Skeletal muscle satellite cell (primary cell): ENCODE measurements around the gene RNPEP.
"Not testable (repeated sequence)": the region's sequence is repeated elsewhere in the genome, so short reads cannot be mapped to it uniquely, and the experiment has no call there.

Source experiments
- H3K27me3 ChIP-seq: 2 replicates; pipeline ENCODE4 v1.7.0; 2013; ENCODE audit warnings: low read length; ENCODE audit not compliant: control insufficient read depth, insufficient read depth
- H3K36me3 ChIP-seq: 2 replicates; pipeline ENCODE4 v1.7.0; 2013; ENCODE audit warnings: mild to moderate bottlenecking, control low read depth, low read length; ENCODE audit not compliant: insufficient read depth
- H3K4me1 ChIP-seq: 2 replicates; pipeline ENCODE4 v1.7.0; 2013; ENCODE audit warnings: low read length; ENCODE audit not compliant: control insufficient read depth, insufficient read depth
- H3K4me2 ChIP-seq: 2 replicates; pipeline ENCODE4 v1.7.0; 2013; ENCODE audit warnings: mild to moderate bottlenecking, low read length
- H3K4me3 ChIP-seq: 2 replicates; pipeline ENCODE4 v1.7.0; 2013; ENCODE audit warnings: low read length
- H3K9ac ChIP-seq: 2 replicates; pipeline ENCODE4 v1.7.0; 2013; ENCODE audit warnings: mild to moderate bottlenecking, low read depth, low read length, moderate library complexity
- H3K9me3 ChIP-seq: replicated peaks from 2 replicates; pipeline ENCODE4 v1.7.0; 2013; ENCODE audit warnings: mild to moderate bottlenecking, control low read depth, low read length

RNPEP gene

DNA sequence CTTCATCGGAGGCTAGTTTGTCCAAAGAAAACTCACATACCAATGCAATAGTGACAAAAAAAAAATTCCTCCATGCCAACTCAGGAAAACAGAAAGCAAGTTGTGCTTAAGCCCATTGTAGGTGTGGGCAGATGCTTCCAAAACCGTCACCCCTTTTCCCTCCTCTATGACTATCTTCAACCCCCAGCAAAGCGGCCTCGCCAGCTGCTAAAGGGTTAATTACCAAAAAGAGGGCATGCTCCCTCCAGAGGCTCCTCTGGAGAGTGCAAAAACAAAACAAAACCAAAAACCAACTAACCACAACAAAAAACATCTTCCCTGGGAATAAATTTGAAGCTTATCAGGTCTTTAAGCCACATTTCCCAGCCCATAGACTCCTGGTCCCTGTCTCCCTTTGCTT lies 37.3 kb upstream of the RNPEP start:
- H3K4me1 ChIP-seq = peaks cover 19% of the 10 kb centered on the region
- H3K4me3 ChIP-seq = peak overlapping the region; percentile 64
- no peaks in the 10 kb centered on the region for H3K36me3 ChIP-seq
- peak overlapping the region; percentile 50 for H3K4me2 ChIP-seq
- H3K9me3 ChIP-seq = no peaks in the 10 kb centered on the region
- peaks cover 3% of the 10 kb centered on the region for H3K27me3 ChIP-seq
- no peak overlapping the region for H3K9ac ChIP-seq

DNA sequence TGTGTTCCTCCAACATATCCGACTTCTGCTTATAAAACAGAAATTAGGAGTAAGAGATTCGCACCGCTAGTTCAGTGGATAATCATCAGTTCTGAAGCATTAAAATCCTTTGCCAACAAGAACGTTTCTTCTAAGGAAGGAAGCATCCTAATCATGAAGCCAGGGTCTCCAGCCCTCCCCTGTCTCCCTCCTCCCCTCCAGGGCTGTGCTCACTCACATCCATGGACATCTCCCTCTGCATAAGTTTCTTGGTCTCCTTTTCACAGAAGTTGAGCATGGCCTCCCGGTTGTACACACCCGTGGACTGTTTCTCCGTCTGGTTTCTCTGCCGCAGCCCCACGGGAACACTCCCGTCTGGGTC lies 36.6 kb upstream of the RNPEP start:
- no peaks in the 10 kb centered on the region for H3K36me3 ChIP-seq
- peaks cover 19% of the 10 kb centered on the region for H3K4me1 ChIP-seq
- H3K4me3 ChIP-seq = peak overlapping the region; percentile 64
- H3K9ac ChIP-seq = peak overlapping the region; percentile 36
- no peaks in the 10 kb centered on the region for H3K9me3 ChIP-seq
- peak overlapping the region; percentile 86 for H3K4me2 ChIP-seq
- peaks cover 3% of the 10 kb centered on the region for H3K27me3 ChIP-seq

DNA sequence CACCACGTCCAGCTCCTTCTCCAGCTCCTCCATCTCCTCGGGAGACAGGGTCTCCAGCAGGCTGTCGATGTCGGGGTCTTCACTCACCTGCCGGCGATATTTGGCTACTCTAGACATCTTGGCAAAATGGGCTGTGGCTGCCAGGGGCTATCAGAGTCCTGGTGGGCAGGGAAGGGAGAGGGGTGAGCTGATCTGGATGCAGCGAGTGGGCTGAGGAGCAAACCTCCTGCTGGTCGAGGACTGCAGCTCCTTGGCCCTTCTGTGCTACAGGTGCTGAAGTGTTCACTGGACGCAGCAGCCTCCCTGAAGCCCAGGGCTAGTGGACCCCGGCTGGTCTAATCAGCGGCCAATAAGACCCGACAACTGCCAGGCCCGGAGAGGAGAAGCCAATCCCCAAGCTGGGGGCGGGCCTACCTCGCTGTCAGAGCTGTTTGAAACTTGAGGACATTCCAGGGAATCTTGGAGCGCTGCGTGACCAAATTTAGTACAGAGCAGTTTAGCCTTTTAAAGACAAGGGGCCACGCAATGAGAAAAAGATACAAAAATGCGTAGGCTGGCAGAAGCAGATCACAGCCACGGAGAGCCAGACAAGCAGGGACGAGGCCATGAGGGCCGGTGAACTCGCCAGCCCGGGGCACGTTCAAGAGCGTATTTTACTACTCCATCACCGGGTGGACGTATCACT lies 36.1 kb upstream of the RNPEP start, which contains the start of gene LMOD1:
Gene LMOD1 (minus strand): TSS at position 325 of the 685 bp plus-strand sequence. CDS start 208 bp downstream, at position 117.
- peaks cover 19% of the 10 kb centered on the region for H3K4me1 ChIP-seq
- peak within 1 kb of the TSS; percentile 64 for H3K4me3 ChIP-seq
- H3K9me3 ChIP-seq = no peaks in the 10 kb centered on the region
- no peaks in the 10 kb centered on the region for H3K36me3 ChIP-seq
- peak within 1 kb of the TSS; percentile 86 for H3K4me2 ChIP-seq
- H3K9ac ChIP-seq = peak within 1 kb of the TSS; percentile 60
- H3K27me3 ChIP-seq = peaks cover 3% of the 10 kb centered on the region

DNA sequence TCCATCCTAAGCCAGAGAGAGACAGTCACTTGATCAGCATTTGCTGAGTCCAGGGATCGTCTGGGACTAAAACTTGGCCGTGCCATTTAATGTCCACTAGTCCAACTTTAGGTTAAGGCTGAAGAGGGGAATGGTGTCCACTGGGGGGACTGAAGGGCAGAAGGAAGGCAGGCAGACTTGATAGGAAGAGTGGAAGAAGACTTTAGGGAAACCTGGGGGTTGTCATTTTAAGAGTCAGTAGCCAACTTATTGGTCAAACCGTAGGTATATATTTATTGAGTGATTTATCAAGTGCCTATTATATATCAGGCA lies 34.8 kb upstream of the RNPEP start:
- Histone ChIP-seq H3K4me3 (no peak overlapping the region), H3K36me3 (no peaks in the 10 kb centered on the region), H3K4me2 (peak overlapping the region; percentile 86), H3K4me1 (peaks cover 19% of the 10 kb centered on the region), H3K9me3 (no peaks in the 10 kb centered on the region), H3K27me3 (peaks cover 3% of the 10 kb centered on the region), H3K9ac (no peak overlapping the region)

DNA sequence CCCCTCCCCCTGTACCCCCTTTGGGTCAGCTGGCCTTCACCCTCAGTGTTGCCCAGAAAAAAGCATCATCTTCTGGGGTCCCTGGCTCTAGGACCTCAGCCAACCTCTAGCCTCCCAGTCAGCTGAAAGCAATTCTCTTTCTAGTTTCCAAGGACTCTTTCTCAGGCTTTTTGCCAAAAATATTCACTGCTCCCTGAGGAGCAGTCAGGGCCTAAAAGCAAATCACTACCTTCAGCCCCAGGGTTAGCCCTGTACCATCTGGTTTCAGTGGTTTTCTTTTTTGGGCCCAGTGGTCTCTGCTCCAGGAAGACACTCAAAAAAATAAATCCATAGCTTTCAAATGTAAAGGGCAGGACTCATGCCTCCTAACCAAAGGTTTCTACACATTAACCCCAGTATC lies 33.0 kb upstream of the RNPEP start:
- Histone ChIP-seq H3K4me1 (peaks cover 22% of the 10 kb centered on the region), H3K4me3 (no peak overlapping the region), H3K36me3 (no peaks in the 10 kb centered on the region), H3K9me3 (no peaks in the 10 kb centered on the region), H3K4me2 (no peak overlapping the region), H3K9ac (no peak overlapping the region), H3K27me3 (peaks cover 3% of the 10 kb centered on the region)

DNA sequence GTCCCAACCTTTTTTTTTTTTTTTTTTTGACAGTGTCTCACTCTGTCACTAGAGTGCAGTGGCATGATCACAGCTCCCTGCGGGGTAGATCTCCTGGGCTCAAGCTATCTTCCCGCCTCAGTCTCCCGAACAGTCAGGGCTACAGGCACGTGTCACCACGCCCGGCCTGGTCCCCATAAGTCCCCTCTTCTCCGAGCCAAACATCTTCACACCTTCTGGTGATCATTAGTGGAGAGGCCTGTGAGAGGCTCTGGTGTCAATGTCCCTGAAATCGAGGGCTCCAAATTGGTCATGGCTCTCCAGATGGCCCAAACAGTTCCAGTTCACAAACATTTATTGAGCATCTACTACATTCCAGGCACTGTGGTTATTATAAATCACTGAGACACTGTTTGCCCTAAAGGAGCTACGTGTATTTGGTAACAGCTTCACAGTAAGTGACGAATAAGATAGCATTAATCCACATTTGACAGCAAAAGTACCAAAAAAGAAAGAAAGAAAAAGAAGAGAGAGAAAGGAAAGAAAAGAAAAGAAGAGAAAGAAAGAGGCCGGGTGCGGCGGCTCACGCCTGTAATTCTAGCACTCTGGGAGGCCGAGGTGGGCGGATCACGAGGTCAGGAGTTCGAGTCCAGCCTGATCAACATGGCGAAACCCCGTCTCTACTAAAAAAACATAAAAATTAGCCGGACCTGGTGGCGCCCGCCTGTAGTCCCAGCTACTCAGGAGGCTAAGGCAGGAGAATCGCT lies 28.0 kb upstream of the RNPEP start:
- H3K36me3 ChIP-seq = peaks cover 20% of the 10 kb centered on the region
- peaks cover 10% of the 10 kb centered on the region for H3K4me1 ChIP-seq
- H3K27me3 ChIP-seq = no peaks in the 10 kb centered on the region
- H3K4me3 ChIP-seq = peak overlapping the region; percentile 93
- H3K9ac ChIP-seq = peak overlapping the region; percentile 88
- peak overlapping the region; percentile 61 for H3K4me2 ChIP-seq
- no peaks in the 10 kb centered on the region for H3K9me3 ChIP-seq

DNA sequence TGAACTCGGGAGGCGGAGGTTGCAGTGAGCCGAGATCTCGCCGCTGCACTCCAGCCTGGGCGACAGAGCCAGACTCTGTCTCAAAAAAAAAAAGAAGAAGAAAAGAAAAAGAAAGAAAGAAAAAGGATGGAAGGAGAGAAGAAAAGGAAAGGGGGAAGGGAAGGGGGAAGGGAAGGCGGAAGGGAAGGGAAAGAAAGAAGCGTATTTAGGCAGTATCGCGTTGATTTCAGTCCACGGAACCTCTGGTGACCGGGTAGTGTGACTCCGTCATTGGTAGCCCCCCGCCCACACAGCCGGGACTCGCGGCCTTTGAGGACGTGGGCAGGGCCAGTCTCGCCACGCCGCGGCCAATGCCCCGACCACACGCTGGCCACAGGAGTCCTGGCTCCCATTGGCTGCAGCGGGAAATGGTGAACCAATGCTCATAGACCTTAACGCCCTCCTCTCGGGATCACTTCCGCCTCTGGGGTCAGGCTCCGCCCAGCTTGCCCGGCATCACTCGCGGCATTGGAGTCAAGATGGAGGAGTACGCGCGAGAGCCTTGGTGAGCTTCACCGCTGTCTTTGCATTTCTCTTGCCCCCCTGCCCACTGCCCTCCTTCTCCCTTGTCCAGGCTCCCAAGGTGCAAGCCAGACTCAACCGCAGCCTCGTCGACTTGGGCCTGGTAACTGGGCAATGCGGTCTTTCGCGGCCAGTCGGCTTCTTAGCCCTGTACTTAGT lies 27.3 kb upstream of the RNPEP start, which contains the start of gene TIMM17A:
Gene TIMM17A (plus strand): TSS at position 495 of the 720 bp plus-strand sequence. CDS start 24 bp downstream, at position 519.
- Histone ChIP-seq H3K9me3 (no peaks in the 10 kb centered on the region), H3K9ac (peak within 1 kb of the TSS; percentile 96), H3K36me3 (peaks cover 20% of the 10 kb centered on the region), H3K4me3 (peak within 1 kb of the TSS; percentile 93), H3K27me3 (no peaks in the 10 kb centered on the region), H3K4me1 (peaks cover 10% of the 10 kb centered on the region), H3K4me2 (peak within 1 kb of the TSS; percentile 79)

DNA sequence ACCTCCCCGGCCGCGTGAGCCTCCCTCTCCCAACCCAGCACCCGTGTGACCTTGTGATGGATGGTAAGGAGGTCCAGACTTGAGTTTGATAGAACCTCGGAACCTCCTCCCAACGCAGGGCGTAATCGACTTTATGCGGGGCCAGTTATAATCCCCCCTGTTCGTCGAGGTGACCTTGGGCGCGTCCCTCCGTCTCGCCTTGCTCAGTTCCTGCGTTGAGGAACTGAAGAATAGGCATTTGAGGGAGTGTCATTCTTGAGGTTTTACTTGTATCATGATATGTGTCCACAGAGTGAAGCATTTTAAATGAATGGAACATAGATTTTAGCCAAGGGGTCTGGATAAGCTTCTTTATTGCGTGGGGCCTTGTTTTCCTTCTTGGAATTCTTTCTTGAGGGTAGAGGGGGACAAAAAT lies 26.7 kb upstream of the RNPEP start:
- Histone ChIP-seq H3K9ac (peak overlapping the region; percentile 96), H3K36me3 (peaks cover 20% of the 10 kb centered on the region), H3K4me1 (peaks cover 10% of the 10 kb centered on the region), H3K27me3 (no peaks in the 10 kb centered on the region), H3K9me3 (no peaks in the 10 kb centered on the region), H3K4me2 (peak overlapping the region; percentile 79), H3K4me3 (peak overlapping the region; percentile 93)

DNA sequence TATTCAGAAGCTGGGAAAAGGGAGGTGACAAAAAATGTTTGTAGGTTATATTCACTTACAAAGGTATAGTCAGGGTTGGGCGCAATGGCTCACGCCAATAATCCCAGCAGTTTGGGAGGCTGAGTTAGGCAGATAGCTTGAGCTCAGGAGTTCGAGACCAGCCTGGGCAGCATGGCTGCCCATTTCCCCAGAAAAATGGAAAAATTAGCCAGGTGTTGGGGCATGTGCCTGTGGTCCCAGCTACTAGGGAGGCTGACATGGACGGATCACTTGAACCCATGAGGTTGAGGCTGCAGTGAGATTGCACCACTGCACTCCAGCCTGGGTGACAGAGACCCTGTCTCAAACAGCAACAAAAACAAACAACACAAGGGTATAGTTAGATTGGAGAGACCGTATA lies 24.1 kb upstream of the RNPEP start:
- Histone ChIP-seq H3K9ac (no peak overlapping the region), H3K9me3 (no peaks in the 10 kb centered on the region), H3K4me1 (peaks cover 10% of the 10 kb centered on the region), H3K36me3 (peaks cover 39% of the 10 kb centered on the region), H3K4me2 (no peak overlapping the region), H3K27me3 (no peaks in the 10 kb centered on the region), H3K4me3 (no peak overlapping the region)

DNA sequence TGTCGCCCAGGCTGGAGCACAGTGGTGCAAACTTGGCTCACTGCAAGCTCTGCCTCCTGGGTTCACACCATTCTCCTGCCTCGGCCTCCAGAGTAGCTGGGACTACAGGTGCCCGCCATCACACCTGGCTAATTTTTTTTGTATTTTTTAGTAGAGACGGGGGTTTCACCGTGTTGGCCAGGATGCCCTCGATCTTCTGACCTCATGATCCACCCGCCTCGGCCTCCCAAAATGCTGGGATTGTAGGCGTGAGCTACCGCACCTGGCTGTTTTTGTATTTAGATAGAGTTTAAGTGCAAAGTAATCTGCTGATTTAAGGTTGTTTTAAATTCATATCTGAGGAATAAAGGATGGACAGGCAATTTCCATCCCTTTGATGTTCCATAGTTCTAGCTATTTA lies 20.1 kb upstream of the RNPEP start:
- peaks cover 60% of the 10 kb centered on the region for H3K36me3 ChIP-seq
- H3K4me2 ChIP-seq, H3K27me3 ChIP-seq, H3K9ac ChIP-seq, H3K4me1 ChIP-seq, H3K9me3 ChIP-seq, H3K4me3 ChIP-seq: not testable (repeated sequence)

DNA sequence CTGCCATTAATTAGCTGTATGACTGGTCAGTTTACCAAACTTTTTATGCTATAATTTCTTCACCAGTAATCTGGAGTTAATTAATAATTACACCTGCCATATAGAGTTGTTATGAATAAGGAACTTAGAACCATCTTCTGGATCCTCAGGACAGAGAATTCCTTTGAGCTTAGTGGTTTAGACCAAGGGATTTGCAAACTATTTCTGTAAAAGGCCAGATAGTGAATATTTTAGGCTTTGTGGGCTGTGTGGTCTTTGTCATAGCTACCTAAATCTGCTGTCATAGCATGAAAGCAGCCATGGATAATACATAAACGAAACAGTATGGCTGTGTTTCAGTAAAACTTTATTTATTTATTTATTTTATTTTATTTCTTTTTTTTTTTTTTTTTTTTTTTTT lies 18.2 kb upstream of the RNPEP start:
- no peaks in the 10 kb centered on the region for H3K9me3 ChIP-seq
- no peak overlapping the region for H3K9ac ChIP-seq
- no peaks in the 10 kb centered on the region for H3K4me1 ChIP-seq
- no peaks in the 10 kb centered on the region for H3K27me3 ChIP-seq
- peaks cover 50% of the 10 kb centered on the region for H3K36me3 ChIP-seq
- no peak overlapping the region for H3K4me3 ChIP-seq
- no peak overlapping the region for H3K4me2 ChIP-seq
